Measurements from ENCODE around the gene MCRIP2.

The MCRIP2 gene

DNA sequence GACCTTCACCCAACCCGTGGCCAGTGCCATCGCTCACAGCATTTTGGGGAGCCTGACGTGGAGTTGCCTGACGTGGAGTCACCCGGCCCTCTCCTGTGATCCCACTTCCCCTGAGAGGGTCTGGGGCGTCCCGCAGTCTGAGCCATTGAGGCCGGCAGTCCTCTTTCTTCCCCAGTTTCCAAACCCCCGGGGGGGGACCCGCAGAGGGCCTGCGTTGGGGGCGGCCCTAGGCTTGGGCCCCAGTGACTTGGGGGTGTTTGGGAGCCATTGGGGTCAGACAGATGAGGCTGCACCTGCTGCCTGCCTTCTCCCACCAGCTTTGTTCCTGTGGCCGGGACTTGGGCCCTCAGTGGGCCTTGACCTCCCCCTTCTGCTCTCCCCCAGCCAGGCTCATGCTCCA is 28.0 kb downstream of the MCRIP2 start:
- no peak for DNase-seq (ENCODE audit: low spot score)

DNA sequence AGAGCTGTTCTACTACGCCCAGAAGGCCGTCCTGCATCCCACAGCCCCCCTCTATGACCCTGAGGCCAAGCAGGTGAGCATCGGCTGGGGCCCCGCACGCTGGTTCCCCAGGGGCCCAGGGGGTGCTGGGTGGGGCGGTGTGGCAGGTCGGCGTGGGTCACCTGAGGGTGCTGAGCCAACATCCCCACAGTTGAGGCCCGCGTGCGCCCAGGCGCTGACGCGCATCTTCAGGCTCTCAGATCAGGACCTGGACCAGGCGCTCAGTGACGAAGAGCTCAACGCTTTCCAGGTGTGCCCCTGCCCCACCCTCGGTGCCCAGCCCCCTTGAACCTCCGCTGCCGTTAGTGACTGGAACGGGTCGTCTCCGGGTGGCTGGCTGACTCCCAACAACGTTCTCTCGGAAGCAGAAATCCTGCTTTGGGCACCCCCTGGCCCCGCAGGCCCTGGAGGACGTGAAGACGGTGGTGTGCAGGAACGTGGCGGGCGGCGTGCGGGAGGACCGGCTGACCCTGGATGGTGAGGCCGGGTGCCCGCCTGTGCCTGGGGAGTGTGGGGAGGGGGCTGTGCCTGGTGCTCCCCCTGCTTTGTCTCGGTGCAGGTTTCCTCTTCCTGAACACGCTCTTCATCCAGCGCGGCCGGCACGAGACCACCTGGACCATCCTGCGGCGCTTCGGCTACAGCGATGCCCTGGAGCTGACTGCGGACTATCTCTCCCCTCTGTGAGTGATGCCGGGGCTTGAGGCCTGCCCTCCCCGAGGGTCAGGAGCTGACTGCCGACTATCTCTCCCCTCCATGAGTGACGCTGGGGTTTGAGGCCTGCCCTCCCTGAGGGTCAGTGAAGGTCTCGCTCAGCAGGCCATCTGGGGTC is 29.1 kb downstream of the MCRIP2 start:
- DNase-seq (ENCODE audit: low spot score) = no peak

DNA sequence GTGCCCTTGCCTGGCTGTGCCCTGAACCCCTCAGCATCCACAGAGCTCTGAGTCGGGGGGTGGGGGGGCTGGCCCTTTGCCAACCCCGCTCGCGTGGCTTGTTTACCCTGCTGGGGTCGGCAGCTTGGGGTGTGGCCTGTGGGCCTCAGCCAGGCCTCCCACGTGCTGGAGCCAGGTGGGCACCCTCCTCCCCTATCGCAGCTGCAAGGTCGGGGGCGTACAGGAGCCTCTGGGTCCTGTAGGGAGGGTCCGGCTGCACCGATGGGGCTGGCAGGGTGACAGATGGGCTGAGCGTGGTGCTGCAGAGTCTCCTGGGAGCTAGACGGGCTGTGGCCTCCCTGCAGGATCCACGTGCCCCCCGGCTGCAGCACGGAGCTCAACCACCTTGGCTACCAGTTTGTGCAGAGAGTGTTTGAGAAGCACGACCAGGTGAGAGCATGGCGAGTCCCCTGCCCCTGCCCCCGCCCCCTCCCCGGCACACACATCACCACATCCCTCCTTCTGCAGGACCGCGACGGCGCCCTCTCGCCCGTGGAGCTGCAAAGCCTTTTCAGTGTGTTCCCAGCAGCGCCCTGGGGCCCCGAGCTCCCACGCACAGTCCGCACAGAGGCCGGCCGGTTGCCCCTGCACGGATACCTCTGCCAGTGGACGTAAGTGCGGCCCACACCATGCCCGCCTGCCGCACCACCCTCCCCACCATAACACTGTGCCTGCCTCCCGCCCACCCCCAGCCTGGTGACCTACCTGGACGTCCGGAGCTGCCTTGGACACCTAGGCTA is 29.9 kb downstream of the MCRIP2 start:
- DNase-seq (ENCODE audit: low spot score) = no peak

DNA sequence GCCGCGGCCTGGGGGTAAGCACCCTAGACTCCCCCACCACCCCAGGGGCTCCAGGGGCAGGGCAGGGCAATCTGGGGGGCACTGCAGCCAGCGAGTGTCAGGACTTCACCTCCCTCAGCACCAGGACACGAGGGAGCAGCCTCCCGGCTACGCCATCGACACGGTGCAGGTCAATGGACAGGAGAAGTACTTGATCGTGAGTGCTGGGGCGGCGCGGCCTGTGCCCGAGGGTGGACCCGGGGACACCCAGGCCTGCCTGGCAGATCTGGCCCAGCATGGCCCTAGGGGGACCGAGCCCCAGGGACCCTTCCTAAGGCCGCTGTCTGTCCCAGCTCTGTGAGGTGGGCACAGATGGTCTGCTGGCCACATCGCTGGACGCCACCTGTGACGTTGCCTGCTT is 30.7 kb downstream of the MCRIP2 start:
- no peak for DNase-seq (ENCODE audit: low spot score)

DNA sequence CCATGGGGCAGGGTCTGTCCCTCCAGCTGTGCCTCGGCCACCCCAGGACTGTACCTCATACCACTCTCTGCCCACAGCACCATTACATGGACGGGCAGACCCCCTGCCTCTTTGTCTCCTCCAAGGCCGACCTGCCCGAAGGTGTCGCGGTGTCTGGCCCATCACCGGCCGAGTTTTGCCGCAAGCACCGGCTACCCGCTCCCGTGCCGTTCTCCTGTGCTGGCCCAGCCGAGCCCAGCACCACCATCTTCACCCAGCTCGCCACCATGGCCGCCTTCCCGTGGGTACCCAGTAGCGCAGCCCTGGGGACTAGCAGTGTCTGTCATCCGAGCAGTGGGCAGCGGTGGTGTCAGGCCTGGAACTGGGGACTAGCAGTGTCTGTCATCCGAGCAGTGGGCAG is 31.2 kb downstream of the MCRIP2 start:
- no peak for DNase-seq (ENCODE audit: low spot score)

DNA sequence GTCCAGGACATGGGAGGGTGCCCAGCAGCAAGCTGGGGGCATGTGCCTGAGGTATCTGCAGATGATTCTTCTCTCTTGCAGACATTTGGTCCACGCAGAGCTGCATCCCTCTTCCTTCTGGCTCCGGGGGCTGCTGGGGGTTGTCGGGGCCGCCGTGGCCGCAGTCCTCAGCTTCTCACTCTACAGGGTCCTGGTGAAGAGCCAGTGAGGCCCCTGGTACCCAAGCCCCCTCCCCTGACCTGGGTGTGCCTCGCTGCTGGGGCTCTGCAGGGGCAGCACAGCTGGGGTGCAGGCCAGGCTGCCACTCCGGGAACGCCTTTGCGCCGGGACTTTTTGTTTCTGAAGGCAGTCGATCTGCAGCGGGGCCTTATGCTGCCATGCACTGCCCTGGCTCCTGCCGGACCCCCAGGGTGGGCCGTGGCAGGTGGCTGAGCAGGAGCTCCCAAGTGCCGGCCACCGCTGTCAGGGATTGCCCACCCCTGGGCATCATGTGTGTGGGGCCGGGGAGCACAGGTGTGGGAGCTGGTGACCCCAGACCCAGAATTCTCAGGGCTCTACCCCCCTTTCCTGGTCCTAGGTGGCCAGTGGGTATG is 31.9 kb downstream of the MCRIP2 start:
- DNase-seq (ENCODE audit: low spot score) = no peak

DNA sequence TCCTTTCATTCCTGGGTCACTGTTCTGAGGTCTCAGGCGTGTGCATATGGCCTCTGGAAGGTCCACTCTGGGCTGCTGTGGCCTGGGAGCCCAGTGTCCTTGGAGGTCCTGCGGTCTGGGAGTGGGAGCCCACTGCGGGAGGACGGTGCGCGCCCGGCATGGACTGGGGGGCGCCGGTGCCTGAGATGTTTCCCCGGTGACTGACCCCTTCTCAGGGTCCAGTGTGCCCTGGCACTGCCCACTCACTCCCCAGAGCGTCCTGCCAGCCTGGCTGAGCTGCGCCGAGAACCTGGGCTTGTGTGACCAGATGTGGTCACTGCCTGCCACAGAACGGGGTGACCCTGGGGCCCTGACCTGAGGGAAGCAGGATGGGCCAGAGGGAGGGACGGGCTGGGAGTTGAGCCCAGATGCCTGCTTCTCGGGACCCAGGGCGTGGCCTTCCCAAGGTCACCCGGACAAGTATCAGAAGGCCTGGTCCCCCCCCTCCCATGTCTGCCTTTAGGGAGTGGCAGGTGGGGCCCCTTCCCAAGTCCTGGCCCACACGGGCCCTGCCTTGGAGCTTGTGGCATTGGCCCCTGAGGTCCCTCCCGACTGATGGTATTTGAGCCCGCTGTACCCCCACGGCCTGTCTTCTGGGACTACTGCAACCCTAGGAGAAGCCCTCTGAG is 32.7 kb downstream of the MCRIP2 start:
- no peak for DNase-seq (ENCODE audit: low spot score)

DNA sequence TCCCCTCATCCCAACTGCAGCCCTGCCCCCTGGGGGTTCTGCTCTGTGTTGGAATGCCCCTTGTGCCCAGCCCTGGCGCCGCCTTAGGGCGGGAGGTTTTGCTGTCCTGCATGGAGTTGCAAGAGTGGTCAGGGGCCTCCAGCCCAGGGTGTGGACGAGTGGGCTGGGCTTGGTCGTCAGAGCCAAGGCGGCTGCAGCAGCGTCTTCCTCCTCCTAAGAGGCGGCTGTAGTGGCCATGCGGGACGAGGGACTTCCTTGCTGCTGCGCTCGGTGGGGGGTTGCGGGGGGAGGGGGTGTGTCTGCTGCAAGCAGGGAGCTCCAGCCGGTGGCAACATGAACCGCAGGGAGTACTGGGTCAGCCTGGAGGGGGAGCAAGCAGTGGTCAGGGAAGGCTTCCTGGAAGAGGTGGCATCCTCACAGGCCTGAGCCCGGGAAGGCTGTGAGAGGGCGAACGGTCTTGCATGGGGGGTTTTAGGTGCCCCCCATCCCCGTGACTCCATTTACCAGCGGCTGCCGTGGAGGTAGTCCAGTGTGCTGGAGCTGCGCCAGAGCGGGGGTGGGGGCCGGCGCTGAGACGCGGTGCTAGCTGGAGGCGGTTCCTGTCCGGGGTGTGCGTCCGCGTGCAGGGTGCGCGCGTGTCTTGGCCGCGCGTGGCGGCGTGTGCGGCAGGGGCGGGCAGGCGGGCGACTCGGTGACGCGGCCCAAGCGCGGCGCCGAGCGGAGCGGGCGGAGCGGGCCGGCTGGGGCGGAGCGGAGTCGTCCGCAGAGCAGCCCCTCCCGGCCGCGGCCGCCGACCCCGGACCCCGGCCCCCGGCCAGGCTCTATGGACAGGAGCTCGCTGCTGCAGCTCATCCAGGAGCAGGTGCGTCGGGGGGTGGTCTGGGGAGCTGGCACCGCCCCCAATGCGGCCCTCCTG is 33.6 kb downstream of the MCRIP2 start, which contains the start of gene RHBDL1:
TSS of gene RHBDL1 (plus strand) at position 704 of the 916 bp plus-strand sequence. CDS start at position 824, 120 bp downstream.
- DNase-seq (ENCODE audit: low spot score) = no peak

DNA sequence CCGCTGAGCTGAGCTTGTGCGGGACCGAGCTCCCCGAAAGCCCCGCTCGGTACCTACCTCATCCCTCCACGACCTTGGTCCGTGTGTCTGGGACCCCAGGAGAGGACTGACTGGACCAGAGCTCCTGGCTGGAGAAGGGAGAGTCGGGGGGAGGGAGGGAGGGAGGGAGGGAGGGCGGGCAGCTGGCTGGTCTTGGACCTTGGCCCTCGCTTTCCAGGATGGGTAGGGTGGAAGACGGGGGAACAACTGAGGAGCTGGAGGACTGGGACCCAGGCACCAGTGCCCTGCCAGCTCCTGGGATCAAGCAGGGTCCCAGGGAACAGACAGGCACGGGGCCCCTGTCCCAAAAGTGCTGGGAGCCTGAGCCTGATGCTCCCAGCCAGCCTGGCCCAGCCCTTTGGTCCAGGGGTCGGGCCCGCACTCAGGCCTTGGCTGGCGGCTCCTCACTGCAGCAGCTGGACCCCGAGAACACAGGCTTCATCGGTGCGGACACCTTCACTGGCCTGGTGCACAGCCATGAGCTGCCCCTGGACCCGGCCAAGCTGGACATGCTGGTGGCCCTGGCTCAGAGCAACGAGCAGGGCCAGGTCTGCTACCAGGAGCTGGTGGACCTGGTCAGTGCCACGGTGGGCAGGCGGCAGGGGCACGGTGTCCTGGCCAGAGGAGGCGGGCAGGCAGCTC is 34.4 kb downstream of the MCRIP2 start:
- DNase-seq (ENCODE audit: low spot score) = no peak

DNA sequence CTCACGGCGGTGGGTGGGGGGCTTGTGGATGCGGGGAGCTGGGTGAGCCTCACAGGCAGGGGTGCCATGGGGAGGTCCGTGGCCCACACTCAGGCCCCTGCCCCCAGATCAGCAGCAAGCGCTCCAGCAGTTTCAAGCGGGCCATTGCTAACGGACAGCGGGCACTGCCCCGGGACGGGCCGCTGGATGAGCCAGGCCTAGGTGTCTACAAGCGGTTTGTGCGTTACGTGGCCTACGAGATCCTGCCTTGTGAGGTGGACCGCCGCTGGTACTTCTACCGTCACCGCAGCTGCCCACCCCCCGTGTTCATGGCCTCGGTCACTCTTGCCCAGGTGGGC is 34.9 kb downstream of the MCRIP2 start:
- no peak for DNase-seq (ENCODE audit: low spot score)

DNA sequence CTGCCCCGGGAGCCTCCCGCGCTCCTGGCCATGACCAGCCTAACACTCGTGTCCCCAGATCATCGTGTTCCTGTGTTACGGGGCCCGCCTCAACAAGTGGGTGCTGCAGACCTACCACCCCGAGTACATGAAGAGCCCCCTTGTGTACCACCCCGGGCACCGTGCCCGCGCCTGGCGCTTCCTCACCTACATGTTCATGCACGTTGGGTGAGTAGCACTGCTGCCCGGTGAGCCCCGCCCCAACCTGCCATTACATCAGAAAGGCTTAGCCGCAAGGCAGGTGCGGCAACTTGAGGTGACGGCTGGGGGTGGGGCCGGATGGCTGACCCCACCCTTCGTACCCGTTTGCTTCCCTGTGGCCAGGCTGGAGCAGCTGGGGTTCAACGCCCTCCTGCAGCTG is 35.3 kb downstream of the MCRIP2 start:
- peak; percentile 91 for DNase-seq (ENCODE audit: low spot score)

DNA sequence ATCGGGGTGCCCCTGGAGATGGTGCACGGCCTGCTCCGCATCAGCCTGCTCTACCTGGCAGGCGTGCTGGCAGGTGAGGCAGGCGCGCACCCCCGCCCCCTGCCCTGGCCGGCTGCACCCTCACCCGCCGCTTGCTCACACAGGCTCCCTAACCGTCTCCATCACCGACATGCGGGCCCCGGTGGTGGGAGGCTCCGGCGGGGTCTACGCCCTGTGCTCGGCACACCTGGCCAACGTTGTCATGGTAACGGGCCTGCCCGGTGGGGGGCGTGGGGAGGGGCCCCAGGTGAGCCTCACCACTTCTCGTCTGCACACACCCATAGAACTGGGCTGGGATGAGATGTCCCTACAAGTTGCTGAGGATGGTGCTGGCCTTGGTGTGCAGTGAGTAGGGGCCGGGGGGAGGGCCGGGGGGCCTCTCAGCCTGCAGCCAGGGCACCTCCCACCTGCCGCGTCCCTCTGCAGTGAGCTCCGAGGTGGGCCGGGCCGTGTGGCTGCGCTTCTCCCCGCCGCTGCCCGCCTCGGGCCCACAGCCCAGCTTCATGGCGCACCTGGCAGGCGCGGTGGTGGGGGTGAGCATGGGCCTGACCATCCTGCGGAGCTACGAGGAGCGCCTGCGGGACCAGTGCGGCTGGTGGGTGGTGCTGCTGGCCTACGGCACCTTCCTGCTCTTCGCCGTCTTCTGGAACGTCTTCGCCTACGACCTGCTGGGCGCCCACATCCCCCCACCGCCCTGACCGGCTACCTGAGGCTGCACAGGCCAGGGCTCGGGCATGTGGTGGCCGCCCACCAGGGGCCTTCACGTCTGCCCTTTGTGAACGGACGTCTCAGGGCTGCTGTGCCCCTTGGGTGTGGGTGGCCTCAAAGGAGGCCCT is 35.9 kb downstream of the MCRIP2 start:
- no peak for DNase-seq (ENCODE audit: low spot score)

DNA sequence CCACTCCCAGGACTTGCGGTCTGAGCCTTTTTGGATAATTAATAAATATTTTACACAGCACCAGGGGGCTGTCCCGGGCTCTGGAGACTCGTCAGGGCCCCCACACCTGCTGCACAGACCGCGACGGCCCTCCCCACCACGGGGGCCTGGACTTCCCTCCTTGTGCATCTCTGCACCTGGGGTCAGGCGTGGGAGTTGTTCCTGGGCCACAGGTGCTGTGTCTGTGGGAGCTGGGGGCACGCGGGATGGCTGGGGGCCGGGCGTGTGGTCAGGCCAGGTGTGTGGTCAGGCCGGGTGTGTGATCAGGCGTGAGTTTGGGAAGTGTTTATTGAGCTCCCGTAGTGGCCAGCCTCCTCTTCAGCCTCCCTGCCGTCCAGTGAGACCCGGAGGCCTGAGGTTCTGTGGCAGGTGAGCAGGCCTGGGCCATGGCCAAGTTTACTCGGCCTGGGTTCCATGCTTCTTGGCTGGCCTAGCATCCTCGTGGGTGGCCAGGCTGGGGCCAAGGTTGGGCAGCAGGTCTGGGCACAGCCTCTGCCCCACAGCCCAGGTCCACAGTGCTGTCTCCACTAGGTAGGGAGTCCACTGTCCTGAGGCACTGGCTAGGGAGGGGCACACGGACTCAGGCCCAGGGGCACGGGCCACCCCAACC is 36.7 kb downstream of the MCRIP2 start:
- DNase-seq (ENCODE audit: low spot score) = no peak

DNA sequence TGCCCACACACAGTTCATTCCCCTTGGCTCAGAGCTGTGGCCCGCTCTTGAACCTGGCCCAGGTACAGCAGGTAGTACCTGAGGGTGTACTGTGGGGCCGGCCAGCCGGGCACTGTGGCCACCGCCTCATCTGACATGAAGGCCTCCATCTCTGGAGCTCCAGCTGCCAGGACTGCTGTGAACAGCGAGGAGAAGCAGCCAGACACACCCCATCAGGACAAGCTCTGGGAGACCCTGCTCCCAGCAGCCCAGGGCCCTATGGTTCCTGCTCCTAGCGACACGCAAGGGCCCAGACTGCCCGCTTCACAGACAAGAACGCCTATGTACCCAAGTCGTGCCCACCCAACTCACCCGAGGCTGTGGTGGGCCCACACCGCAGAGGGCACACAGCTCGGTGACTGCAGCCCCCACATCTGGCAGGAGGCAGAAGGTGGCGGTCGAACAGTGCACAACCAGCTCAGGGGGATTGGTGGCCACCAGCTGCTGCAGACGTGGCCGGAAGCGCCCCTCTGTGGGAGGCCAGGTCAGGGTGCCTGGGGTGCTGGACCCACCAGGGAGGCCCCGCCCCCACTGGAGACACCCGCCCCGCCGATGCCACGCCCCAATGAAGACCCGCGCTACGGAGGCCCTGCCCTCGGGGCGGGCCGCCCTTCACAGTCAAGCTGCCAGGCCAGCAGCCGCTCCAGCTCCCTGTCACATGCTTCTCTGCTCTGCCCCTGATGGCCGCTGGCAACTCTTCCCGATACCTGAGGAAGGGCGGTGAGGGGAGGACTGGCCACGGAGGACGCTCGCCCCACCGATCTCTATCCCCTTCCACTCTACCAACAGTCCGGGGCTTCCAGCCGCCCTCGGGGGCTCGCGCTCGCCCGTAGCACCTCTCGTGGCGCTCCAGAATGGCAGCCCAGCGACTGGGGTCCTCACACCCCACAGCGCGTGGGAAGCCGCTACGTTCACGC is 37.5 kb downstream of the MCRIP2 start:
- DNase-seq (ENCODE audit: low spot score) = peak; percentile 86

DNA sequence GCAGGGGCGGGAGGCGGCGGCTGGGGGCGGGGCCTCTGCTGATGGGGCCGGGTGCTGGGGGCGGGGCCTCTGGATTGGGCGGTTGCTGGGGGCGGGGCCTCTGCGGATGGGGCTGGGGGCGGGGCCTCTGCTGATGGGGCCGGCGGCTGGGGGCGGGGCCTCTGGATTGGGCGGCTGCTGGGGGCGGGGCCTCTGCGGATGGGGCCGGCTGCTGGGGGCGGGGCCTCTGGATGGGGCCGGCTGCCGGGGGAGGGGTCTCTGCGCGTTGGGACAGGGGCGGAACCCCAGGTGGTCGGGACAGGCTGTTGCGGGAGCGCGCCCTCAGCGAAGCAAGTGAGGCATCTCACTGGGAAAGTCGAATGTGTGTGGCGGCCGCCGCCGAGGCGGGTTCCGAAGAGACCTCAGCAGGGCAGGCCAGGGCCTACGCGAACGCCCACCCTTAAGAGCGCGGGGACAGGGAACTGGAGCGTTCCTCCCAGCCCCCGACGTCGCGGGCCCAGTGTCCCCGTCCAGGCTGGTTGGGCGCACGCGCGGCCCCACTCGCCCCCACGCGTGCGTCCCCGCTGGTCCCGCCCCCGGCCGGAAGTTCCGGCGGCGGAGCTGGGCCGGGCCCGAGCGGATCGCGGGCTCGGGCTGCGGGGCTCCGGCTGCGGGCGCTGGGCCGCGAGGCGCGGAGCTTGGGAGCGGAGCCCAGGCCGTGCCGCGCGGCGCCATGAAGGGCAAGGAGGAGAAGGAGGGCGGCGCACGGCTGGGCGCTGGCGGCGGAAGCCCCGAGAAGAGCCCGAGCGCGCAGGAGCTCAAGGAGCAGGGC is 38.4 kb downstream of the MCRIP2 start, which contains the start of gene STUB1:
TSS of gene STUB1 (plus strand) at position 597 of the 811 bp plus-strand sequence. CDS start at position 713, 116 bp downstream.
- DNase-seq (ENCODE audit: low spot score) = peak; percentile 82

DNA sequence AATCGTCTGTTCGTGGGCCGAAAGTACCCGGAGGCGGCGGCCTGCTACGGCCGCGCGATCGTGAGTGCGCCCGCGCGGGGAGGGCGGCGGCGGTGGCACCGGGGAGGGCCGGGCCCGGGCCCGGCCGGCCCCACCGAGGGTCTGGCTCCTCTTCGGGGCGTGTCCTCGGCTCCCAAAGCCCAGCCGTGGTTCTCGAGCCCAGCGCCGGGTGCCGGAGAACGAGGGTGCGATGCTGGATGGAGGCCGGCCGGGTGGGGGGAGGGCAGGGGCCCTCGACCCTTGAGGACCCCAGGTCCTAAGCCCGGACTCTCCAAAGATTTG is 39.0 kb downstream of the MCRIP2 start:
- DNase-seq (ENCODE audit: low spot score) = no peak

Measured in SW480 (cell line).